ENCODE results near the gene MAPKAP1.

DNA sequence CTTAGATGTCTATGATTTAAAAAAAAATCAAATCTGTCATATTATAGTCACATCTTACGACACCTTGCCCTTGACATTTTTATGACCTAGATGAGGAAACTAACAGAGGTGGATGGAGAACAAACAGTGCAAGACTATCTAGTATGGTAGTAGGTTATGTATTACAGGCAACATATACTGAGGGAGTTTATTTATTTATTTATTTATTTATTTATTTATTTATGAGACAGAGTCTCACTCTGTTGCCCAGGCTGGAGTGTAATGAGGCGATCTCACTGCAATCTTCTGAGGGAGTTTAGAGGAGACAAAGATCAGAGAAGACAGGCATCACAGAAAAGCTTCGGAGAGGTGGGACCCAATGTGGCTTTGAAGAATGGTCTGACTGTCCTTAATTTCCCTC is 35.6 kb upstream of the MAPKAP1 start:
- TF ChIP-seq, protein P1, sequence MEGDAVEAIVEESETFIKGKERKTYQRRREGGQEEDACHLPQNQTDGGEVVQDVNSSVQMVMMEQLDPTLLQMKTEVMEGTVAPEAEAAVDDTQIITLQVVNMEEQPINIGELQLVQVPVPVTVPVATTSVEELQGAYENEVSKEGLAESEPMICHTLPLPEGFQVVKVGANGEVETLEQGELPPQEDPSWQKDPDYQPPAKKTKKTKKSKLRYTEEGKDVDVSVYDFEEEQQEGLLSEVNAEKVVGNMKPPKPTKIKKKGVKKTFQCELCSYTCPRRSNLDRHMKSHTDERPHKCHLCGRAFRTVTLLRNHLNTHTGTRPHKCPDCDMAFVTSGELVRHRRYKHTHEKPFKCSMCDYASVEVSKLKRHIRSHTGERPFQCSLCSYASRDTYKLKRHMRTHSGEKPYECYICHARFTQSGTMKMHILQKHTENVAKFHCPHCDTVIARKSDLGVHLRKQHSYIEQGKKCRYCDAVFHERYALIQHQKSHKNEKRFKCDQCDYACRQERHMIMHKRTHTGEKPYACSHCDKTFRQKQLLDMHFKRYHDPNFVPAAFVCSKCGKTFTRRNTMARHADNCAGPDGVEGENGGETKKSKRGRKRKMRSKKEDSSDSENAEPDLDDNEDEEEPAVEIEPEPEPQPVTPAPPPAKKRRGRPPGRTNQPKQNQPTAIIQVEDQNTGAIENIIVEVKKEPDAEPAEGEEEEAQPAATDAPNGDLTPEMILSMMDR (conservative IDR thresholded peaks at IDR 0.05; ENCODE audit: low read length), result no peak
- TF ChIP-seq EZH2phosphoT487 (IDR thresholded peaks at IDR 0.05; ENCODE audit: borderline replicate concordance, low read depth, low read length), result no peak
